ENCODE data around the gene ATXN2.
"Not testable (repeated sequence)": the region's sequence is repeated elsewhere in the genome, so short reads cannot be mapped to it uniquely, and the experiment has no call there.

Gene ATXN2

GRCh38 chr12:111471236-111471635 is 127.9 kb downstream of the ATXN2 start:
- in situ Hi-C loops (cut with HindIII; ENCODE audit: low sequenced_read_pairs): no loop called here
- no peak overlapping the region for H3K4me3 ChIP-seq (ENCODE audit: low read depth, low read length)
- TF ChIP-seq CTCF (IDR thresholded peaks at IDR 0.05; ENCODE audit: low read depth, low read length, missing control alignments): no peak
- DNase-seq (ENCODE audit: low read depth): no peak

- no peak for TF ChIP-seq CTCF (IDR thresholded peaks at IDR 0.05; ENCODE audit: low read depth, low read length, missing control alignments)
- no peak for DNase-seq (ENCODE audit: low read depth)
- H3K4me3 ChIP-seq (ENCODE audit: low read depth, low read length): no peak overlapping the region
- in situ Hi-C loops (cut with HindIII; ENCODE audit: low sequenced_read_pairs): no loop called here
Measured at GRCh38 chr12:111469401-111469800, 129.7 kb downstream of the ATXN2 start.

- in situ Hi-C loops (cut with HindIII; ENCODE audit: low sequenced_read_pairs): no loop called here
- DNase-seq (ENCODE audit: low read depth): no peak
- TF ChIP-seq CTCF (IDR thresholded peaks at IDR 0.05; ENCODE audit: low read depth, low read length, missing control alignments): no peak
- H3K4me3 ChIP-seq (ENCODE audit: low read depth, low read length): no peak overlapping the region
Measured at GRCh38 chr12:111467857-111468241, 131.3 kb downstream of the ATXN2 start.

- H3K4me3 ChIP-seq (ENCODE audit: low read depth, low read length): no peak overlapping the region
- TF ChIP-seq CTCF (IDR thresholded peaks at IDR 0.05; ENCODE audit: low read depth, low read length, missing control alignments): no peak
- in situ Hi-C loops (cut with HindIII; ENCODE audit: low sequenced_read_pairs): no loop called here
- no peak for DNase-seq (ENCODE audit: low read depth)
Measured at GRCh38 chr12:111467092-111467856, 131.8 kb downstream of the ATXN2 start.

- no peak for DNase-seq (ENCODE audit: low read depth)
- in situ Hi-C loops (cut with HindIII; ENCODE audit: low sequenced_read_pairs): no loop called here
- H3K4me3 ChIP-seq (ENCODE audit: low read depth, low read length): no peak overlapping the region
- TF ChIP-seq CTCF (IDR thresholded peaks at IDR 0.05; ENCODE audit: low read depth, low read length, missing control alignments): no peak
Measured at GRCh38 chr12:111462210-111462769, 136.8 kb downstream of the ATXN2 start.

GRCh38 chr12:111460111-111460510 is 139.0 kb downstream of the ATXN2 start:
- in situ Hi-C loops (cut with HindIII; ENCODE audit: low sequenced_read_pairs); DNase-seq (ENCODE audit: low read depth); H3K4me3 ChIP-seq (ENCODE audit: low read depth, low read length): not testable (repeated sequence)

- DNase-seq (ENCODE audit: low read depth): no peak
- in situ Hi-C loops (cut with HindIII; ENCODE audit: low sequenced_read_pairs): loop anchor here (10.0 kb wide), 1 partner anchor 64 kb away; no protein-coding TSS in a partner anchor
- no peak overlapping the region for H3K4me3 ChIP-seq (ENCODE audit: low read depth, low read length)
- no peak for TF ChIP-seq CTCF (IDR thresholded peaks at IDR 0.05; ENCODE audit: low read depth, low read length, missing control alignments)
Measured at GRCh38 chr12:111458546-111459172, 140.5 kb downstream of the ATXN2 start.
